AG08395 (cell line): ENCODE data around the gene ACP1.
"Not testable (repeated sequence)": the region's sequence is repeated elsewhere in the genome, so short reads cannot be mapped to it uniquely, and the experiment has no call there.

Source experiments
- DNase-seq: peaks from one replicate; pipeline ENCODE4 v3.0.0; 2012; ENCODE audit warnings: mixed read lengths, low spot score

The ACP1 gene

DNA sequence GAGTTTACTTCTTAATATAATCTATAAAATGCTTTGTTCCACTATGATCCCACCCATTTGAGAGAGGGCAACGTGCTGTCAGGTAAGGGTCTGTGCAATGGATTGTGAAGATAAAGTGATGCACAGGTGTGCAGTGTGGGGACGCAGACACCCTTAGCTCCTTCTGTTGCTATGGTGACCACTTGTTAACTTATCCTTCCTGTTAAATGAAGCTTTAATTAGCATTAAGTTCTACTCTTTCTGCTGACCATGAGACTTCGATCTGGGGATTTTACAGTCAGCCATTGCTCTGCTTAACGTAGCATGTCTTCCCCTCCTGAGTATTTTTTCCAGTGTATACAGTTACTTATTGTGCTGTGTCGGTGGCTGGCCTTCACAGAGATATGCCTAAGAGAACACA lies 46.2 kb downstream of the ACP1 start:
- no peak for DNase-seq

DNA sequence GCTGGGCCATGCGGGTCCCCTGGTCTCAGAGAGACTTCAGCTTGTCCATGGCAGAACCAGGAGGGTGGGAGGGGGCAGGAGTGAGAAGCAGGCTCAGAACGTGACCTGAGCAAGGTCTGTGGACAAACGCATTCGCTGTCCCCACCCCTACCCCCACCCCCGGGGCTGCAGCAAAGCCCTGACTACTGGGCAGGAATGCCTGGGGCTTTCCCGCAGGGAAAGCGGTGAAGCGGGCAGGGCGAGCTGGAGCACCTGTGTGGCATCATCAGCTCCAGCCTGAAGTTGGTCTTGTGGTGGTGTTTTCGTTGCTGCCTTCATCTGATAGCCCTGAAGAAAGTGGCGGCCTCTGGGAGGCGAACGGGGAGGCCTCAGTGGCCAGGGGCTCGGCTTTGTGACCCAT lies 49.2 kb downstream of the ACP1 start:
- DNase-seq = no peak

DNA sequence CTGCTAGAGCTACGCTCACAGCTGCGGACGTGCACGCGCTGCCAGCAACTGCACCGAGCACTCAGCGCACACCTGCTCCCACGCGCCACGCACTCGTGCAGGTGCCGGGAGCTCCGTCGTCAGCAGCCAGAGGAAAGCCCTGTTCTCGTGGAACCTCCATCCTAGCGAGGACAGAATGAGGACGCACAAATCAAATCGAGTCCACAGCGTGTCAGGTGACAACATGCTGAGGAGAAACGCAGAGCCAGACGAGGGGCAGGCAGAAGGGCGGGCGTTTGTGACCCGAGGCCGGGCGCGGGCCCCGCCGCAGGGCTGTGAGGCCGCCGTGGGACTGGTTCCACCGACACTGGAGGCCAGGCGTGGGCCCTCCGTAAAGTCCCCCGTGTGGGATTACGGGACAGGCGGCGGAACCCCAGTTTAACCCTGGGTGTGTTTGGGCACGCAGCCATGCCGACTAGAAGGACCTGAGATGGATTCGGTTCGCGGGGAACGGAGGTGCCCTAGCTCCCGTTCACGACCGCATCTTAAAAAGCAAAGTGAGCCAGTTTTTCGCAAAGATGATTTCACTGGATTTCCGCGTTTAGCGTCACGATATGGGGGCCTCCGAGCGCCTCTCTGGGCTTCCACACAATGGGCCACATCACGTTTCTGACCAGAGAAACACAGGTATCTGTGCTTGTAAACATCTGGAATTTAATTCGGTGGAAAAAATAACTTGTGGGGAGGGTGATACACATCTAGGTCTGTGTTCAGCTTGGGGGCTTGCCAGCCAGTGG lies 50.0 kb downstream of the ACP1 start:
- DNase-seq = no peak

DNA sequence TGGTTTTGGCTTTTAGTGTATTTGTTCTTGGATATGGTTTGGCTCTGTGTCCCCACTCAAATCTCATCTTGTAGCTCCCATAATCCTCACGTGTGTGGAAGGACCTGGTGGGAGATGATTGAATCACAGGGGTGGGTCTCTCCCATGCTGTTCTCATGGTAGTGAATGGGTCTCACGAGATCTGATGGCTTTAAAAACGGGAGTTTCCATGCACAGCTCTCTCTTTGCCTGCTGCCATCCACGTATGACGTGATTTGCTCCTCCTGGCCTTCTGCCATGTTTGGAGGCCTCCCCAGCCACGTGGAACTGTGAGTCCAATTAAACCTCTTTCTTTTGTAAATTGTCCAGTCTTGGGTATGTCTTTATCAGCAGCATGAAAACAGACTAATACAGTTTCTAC lies 51.2 kb downstream of the ACP1 start:
- DNase-seq = not testable (repeated sequence)

DNA sequence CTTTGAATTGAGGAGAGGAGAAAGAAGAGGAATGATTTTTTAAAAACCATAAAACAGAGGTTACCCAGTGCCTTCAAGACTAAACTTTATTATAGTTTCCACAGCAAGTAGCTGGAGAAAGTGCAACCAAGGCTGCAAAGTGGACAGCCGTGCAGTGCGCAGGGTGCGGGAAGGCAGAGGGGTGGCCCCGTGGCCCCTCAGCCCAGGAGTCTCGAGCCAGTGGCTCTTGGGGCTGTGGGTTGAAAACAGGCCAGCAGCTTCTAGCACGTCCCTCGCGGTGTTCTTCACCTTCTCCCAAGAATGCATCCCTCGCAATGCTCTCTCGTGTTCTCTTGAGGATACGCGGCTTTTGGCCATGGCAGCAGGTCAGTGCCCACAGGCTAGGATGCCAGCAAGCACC lies 51.6 kb downstream of the ACP1 start:
- DNase-seq = no peak

DNA sequence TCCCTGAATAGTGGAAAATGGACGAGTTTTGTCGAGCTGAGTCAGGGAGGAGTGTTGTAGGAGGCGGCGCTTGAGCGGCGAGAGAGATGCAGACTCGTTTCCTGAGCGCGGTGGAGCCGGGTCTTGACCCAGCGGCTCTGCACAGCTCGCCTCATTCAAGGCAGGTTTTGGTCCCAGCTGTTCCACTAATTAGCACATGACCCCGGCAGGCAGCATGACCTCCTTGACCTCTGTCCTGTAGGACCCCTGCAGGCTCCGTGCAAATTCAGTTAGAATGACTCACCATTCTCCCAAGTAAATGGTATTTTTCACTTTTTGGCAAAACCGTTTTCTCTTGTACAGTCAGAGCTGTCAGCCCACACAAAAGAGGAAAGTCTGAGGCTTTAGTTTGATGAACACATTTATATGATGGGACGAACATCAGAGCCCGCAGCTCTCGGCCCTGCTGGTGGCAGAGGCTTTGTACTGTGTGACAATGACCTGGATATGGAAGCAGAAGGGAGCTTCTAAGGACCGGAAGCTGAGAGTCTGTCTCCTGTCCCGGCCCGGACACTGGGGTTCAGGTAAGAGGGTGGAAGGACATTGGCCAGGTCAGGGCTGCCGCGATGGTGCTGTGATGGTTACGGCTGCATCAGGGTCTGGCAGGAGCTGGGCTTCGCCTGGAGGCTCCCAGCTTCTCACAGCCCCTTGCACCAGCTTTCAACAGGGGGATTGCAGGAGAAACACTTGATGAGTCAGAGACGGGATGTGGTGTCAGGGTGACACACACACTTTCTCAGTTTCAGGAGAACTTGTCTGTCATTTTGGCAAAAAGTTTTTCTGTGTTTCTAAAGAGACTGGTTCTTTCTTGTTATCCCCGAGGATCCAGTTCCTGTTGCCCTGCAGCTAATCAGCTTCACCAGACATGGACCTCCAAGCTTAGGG lies 53.0 kb downstream of the ACP1 start:
- DNase-seq = peak; percentile 32

DNA sequence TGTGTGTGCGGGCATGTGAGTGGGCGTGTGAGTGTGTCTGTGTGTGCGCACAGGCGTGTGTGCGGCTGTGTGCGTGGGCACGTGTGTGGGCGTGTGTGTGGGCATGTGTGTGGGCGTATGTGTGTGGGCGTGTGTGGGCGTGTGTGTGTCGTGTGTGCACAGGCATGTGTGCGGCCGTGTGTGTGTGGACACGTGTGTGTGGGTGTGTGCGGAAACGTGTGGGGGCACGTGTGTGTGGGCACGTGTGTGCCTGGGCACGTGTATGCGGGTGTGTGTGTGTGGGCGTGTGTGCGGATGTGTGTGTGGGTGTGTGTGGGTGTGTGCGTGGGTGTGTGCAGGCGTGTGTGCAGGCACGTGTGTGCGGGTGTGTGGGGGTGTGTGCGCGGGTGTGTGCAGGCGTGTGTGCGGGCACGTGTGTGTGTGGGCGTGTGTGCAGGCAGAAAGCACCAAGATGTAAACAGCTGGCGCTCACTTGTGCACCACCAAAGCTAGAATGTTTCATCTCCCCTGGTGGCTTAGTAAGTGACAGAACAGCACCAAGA lies 54.4 kb downstream of the ACP1 start:
- DNase-seq = no peak

DNA sequence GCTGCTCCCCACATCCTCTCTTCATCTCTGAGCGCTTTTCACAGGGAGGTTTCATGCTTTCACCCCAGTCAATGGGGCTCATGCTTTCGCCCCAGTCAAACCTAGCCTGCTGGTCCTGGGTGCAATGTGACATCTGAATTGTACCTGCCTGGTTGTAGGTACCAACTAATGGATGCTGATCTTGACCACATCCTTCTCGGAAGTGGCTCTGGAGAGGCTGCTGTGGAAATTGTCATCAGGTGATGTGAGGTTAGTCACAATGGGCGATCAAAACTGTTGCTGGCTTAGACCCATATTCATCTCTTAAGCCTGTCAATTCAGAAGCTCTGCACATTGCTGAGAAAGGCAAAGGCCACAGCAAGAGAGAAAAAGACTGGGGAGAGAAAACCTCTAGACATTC lies 55.8 kb downstream of the ACP1 start:
- no peak for DNase-seq

DNA sequence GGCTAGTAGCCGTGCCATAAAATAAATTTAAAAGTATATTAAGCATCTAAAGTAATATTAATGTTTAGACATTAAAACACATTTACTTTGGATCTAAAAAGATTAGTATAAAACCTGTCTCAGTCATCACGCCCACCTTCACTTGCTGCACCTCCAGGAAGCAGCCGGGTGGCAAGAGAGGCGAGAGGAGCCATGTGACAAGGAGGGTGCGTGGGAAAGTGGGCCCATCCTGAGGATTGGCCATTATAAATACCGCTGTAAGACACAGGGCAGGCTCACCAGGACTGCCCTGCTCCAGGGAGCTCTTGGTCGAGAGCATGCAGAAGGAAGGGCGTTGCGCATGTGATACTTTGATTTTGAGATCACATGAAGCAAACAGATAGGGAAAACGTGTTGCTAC lies 57.6 kb downstream of the ACP1 start:
- no peak for DNase-seq

DNA sequence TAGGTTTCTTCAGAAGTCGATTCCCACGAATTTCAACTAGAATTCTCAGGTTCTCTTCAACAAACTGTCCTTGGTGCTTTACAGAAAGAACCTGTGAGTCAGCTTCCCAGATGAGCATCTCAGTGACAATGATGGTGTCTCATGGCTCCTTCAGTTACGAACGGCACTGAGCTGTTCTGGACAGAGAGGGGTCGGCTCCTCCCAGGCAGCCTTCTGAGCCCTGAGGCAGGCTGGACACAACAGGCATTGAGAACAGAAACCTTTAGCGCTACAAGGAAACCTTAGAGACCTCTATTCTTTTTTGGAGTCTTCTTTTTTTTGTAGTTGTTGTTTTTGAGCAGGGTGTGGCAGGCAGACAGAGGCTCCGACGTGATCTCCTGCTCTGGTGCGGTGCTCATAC lies 58.3 kb downstream of the ACP1 start:
- no peak for DNase-seq
